ENCODE data around the gene CREBRF.

The CREBRF gene

DNA sequence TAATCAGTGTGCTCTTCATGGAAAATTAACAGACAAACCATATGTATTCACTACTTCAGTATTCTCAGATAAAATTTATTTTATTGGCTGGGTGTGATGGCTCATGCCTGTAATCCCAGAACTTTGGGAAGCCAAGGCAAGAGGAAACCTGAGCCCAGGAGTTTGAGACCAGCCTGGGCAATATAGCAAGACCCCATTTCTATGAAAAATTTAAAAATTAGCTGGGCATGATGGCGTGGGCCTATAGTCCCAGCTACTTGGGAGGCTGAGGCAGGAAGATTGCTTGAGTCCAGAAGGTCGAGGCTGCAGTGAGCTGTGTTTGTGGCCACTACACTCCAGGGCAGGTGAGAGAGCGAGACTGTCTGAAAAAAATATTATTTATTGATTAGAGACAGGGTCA is 23.4 kb upstream of the CREBRF start:
- POLR2A ChIA-PET, result no interaction called here
- TF ChIP-seq BHLHE40 (IDR thresholded peaks at IDR 0.05; ENCODE audit: borderline replicate concordance), result no peak
- TF ChIP-seq TARDBP (IDR thresholded peaks at IDR 0.05), result no peak
- no peak for TF ChIP-seq L3MBTL2 (conservative IDR thresholded peaks at IDR 0.05)
- TF ChIP-seq SP1 (IDR thresholded peaks at IDR 0.05), result no peak
- no peak for TF ChIP-seq ZNF384 (IDR thresholded peaks at IDR 0.05)
- no peak for TF ChIP-seq CTBP1 (IDR thresholded peaks at IDR 0.05; ENCODE audit: borderline replicate concordance)
- no peak for TF ChIP-seq HDGF (IDR thresholded peaks at IDR 0.05; ENCODE audit: borderline replicate concordance)
- CTCF ChIA-PET, result no interaction called here
- DNase-seq (ENCODE audit: extremely low spot score), result no peak

DNA sequence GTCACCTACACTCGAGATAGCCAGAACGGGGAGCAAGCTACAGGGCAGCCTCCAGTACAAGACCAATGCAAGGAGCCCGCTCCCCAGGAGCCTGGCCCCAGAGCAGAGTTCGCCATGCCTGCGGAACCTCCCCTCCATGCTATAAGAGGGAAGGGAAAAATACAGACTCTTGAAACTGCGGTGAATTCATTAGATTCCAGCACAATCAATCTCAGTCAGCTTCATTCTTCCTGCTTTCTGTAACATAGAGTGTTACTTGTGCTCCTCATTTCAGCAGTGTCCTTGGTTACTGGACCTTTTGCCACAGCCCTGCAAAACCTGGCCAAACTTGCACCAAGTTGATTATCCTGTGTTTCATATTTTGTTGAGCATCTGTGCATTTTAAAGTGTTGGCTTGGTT is 22.2 kb upstream of the CREBRF start:
- ChIA-PET CTCF (interaction anchor here (0.7 kb wide), 1 partner anchor 856 kb away, joined by 3 read pairs; no protein-coding TSS in a partner anchor), POLR2A (no interaction called here)
- no peak for TF ChIP-seq BHLHE40 (IDR thresholded peaks at IDR 0.05; ENCODE audit: borderline replicate concordance)
- TF ChIP-seq PKNOX1 (IDR thresholded peaks at IDR 0.05), result no peak
- TF ChIP-seq TARDBP (IDR thresholded peaks at IDR 0.05), result no peak
- no peak for TF ChIP-seq FOXA1 (IDR thresholded peaks at IDR 0.05)
- no peak for TF ChIP-seq HDGF (IDR thresholded peaks at IDR 0.05; ENCODE audit: borderline replicate concordance)
- no peak for DNase-seq (ENCODE audit: extremely low spot score)

DNA sequence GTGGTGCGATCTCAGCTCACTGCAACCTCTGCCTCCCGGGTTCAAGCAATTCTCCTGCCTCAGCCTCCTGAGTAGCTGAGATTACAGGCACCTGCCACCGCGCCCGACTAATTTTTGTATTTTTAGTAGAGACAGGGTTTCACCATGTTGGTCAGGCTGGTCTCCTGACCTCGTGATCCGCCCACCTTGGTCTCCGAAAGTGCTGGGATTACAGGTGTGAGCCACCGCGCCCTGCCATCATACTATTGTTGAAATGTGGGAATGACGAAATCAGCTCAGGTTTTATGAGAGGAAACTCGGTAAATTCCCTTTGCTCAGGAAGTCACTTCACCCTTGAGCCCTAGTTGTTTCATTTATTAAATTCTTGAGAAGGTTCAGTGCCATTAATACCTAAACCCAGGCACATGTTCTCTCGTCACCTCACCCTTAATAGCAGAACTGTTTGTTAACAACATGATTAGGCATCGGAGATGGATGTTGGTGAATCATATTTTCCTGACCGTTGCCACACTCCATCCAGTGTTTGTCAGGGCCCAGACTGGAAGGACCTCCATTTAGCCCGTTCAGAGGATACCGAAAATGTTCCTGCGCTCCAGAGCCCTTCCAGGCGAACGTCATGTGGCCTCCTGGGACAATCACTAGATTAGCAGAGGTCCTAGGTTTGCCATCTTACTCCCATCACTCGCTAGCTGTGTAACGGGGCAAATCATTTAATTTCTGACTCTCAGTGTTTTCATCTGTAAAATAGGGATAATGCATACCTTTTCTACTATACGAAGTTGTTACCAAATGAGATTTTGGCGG is 20.0 kb upstream of the CREBRF start:
- CTCF ChIA-PET, result no interaction called here
- no peak for TF ChIP-seq ARNT (IDR thresholded peaks at IDR 0.05)
- no peak for TF ChIP-seq LEF1 (IDR thresholded peaks at IDR 0.05; ENCODE audit: borderline replicate concordance)
- TF ChIP-seq BHLHE40 (IDR thresholded peaks at IDR 0.05; ENCODE audit: borderline replicate concordance), result no peak
- no peak for TF ChIP-seq ELF4 (IDR thresholded peaks at IDR 0.05)
- TF ChIP-seq FOXK2 (IDR thresholded peaks at IDR 0.05), result no peak
- no peak for TF ChIP-seq TARDBP (IDR thresholded peaks at IDR 0.05)
- TF ChIP-seq HDGF (IDR thresholded peaks at IDR 0.05; ENCODE audit: borderline replicate concordance), result no peak
- no peak for TF ChIP-seq NFRKB (IDR thresholded peaks at IDR 0.05)
- TF ChIP-seq ZNF384 (IDR thresholded peaks at IDR 0.05), result no peak
- TF ChIP-seq SP1 (IDR thresholded peaks at IDR 0.05), result no peak
- no peak for TF ChIP-seq FOXA1 (IDR thresholded peaks at IDR 0.05)
- TF ChIP-seq L3MBTL2 (conservative IDR thresholded peaks at IDR 0.05), result no peak
- TF ChIP-seq SUZ12 (IDR thresholded peaks at IDR 0.05), result no peak
- TF ChIP-seq CTBP1 (IDR thresholded peaks at IDR 0.05; ENCODE audit: borderline replicate concordance), result no peak
- TF ChIP-seq FOXM1 (IDR thresholded peaks at IDR 0.05; ENCODE audit: borderline replicate concordance), result no peak
- TF ChIP-seq PKNOX1 (IDR thresholded peaks at IDR 0.05), result no peak
- POLR2A ChIA-PET, result no interaction called here
- no peak for DNase-seq (ENCODE audit: extremely low spot score)

- ChIA-PET CTCF (no interaction called here), POLR2A (interaction anchor here (1.7 kb wide), 1 partner anchor 18 kb away, joined by 3 read pairs; no protein-coding TSS in a partner anchor)
- no peak for TF ChIP-seq HDGF (IDR thresholded peaks at IDR 0.05; ENCODE audit: borderline replicate concordance)
- TF ChIP-seq PKNOX1 (IDR thresholded peaks at IDR 0.05), result no peak
- TF ChIP-seq TARDBP (IDR thresholded peaks at IDR 0.05), result no peak
- TF ChIP-seq ZNF384 (IDR thresholded peaks at IDR 0.05), result no peak
- no peak for TF ChIP-seq SP1 (IDR thresholded peaks at IDR 0.05)
- TF ChIP-seq NFRKB (IDR thresholded peaks at IDR 0.05), result no peak
- TF ChIP-seq ARNT (IDR thresholded peaks at IDR 0.05), result no peak
- no peak for TF ChIP-seq ELF4 (IDR thresholded peaks at IDR 0.05)
- TF ChIP-seq FOXA1 (IDR thresholded peaks at IDR 0.05), result no peak
- no peak for TF ChIP-seq FOXK2 (IDR thresholded peaks at IDR 0.05)
- no peak for TF ChIP-seq SUZ12 (IDR thresholded peaks at IDR 0.05)
- no peak for TF ChIP-seq BHLHE40 (IDR thresholded peaks at IDR 0.05; ENCODE audit: borderline replicate concordance)
- no peak for TF ChIP-seq L3MBTL2 (conservative IDR thresholded peaks at IDR 0.05)
- TF ChIP-seq LEF1 (IDR thresholded peaks at IDR 0.05; ENCODE audit: borderline replicate concordance), result no peak
- no peak for TF ChIP-seq FOXM1 (IDR thresholded peaks at IDR 0.05; ENCODE audit: borderline replicate concordance)
- DNase-seq (ENCODE audit: extremely low spot score), result no peak
Measured at GRCh38 chr5:173039188-173039587, 17.0 kb upstream of the CREBRF start.

GRCh38 chr5:173039964-173040363 is 16.2 kb upstream of the CREBRF start:
- ChIA-PET POLR2A (interaction anchor here (0.9 to 1.7 kb wide), 4 partner anchors 10 to 56 kb away, joined by 3 read pairs; partner anchors contain the start of gene ATP6V0E1), CTCF (no interaction called here)

DNA sequence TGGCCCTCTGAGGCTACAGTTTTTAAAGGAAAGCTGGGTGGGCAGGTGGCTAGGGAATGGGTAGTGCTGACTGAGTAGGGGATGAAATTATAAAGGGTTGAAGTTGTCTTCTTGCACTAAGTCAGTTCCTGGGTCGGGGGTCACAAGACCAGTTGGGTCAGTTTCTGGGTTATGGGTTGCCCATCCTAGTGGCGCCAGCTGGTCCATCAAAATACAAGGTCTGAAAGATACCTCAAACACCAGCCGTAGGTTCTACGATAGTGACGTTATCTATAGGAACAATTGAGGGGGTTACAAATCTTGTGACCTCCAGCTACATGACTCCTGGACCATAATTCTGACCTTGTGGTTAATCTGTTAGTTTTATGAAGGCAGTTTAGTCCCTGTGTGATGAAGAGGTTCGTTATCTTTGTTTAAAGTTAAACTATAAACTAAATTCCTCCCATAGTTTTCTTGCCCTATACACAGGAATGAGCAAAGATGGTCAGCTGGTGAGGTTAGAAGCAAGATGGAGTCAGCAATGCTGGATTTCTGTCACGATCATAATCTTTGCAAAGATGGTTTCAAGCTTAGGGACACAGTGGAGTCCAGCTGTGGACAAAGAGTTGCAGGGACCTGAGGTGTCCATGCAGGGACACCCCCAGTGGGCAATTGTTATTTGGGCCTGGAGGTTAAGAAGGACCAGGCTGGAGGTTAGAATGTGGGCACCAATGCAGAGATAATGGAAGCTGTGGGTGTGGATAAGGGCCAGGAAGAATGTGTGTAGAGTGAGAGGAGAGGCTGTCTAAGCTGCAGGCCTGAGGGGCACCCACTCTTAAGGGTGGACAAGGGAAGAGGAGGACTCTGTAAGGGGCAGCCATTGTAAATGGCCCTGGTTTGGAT is 14.0 kb upstream of the CREBRF start:
- CTCF ChIA-PET, result no interaction called here
- TF ChIP-seq SUZ12 (IDR thresholded peaks at IDR 0.05), result no peak
- no peak for TF ChIP-seq ZNF384 (IDR thresholded peaks at IDR 0.05)
- TF ChIP-seq ARNT (IDR thresholded peaks at IDR 0.05), result no peak
- no peak for TF ChIP-seq FOXM1 (IDR thresholded peaks at IDR 0.05; ENCODE audit: borderline replicate concordance)
- no peak for TF ChIP-seq FOXA1 (IDR thresholded peaks at IDR 0.05)
- TF ChIP-seq HDGF (IDR thresholded peaks at IDR 0.05; ENCODE audit: borderline replicate concordance), result no peak
- TF ChIP-seq BHLHE40 (IDR thresholded peaks at IDR 0.05; ENCODE audit: borderline replicate concordance), result no peak
- TF ChIP-seq FOXK2 (IDR thresholded peaks at IDR 0.05), result no peak
- no peak for TF ChIP-seq LEF1 (IDR thresholded peaks at IDR 0.05; ENCODE audit: borderline replicate concordance)
- no peak for TF ChIP-seq L3MBTL2 (conservative IDR thresholded peaks at IDR 0.05)
- no peak for TF ChIP-seq NFRKB (IDR thresholded peaks at IDR 0.05)
- no peak for TF ChIP-seq ELF4 (IDR thresholded peaks at IDR 0.05)
- TF ChIP-seq CTBP1 (IDR thresholded peaks at IDR 0.05; ENCODE audit: borderline replicate concordance), result no peak
- TF ChIP-seq SP1 (IDR thresholded peaks at IDR 0.05), result no peak
- no peak for DNase-seq (ENCODE audit: extremely low spot score)
- POLR2A ChIA-PET, result interaction anchor here (0.9 to 1.8 kb wide), 2 partner anchors 15 to 58 kb away, joined by 3 to 7 read pairs; partner anchors contain the start of gene ATP6V0E1

More at GRCh38 chr5:173039964-173040363, 16.2 kb upstream of the CREBRF start:
- DNase-seq (ENCODE audit: extremely low spot score), result no peak
- TF ChIP-seq SUZ12 (IDR thresholded peaks at IDR 0.05) (no peak), ZNF384 (IDR thresholded peaks at IDR 0.05) (no peak)

All from HEK293T (cell line).